Activated CD8-positive, alpha-beta memory T cell treated with anti-CD3 and anti-CD28 coated beads for 36 hours (primary cell): ENCODE results near the gene RHOT2. TPM values are rescaled to one million over a fixed set of nuclear protein-coding genes. Genes with fewer than 3 reads are reported as not detected.

Source experiments
- CTCF ChIA-PET: fragments of 350-600 bp; sonication (Branson Sonifier 250); formaldehyde crosslinking; loops from one replicate; lab custom pipeline; 2021; ENCODE audit warnings: antibody characterized with exemption; lab: Charles Lee
- POLR2A ChIA-PET: fragments of 350-600 bp; sonication (Branson Sonifier 250); formaldehyde crosslinking; loops from one replicate; lab custom pipeline; 2021; ENCODE audit warnings: antibody characterized with exemption; lab: Charles Lee
- total RNA-seq, 2 experiments: library from RNA; stranded (reverse); gene quantifications; one replicate each; pipeline ENCODE4 v1.2.3, GENCODE V29; 2021

Gene RHOT2
- total RNA-seq, 2 experiments from 2014 or later: 136 to 147 TPM

GRCh38 chr16:698911-699671, 31.2 kb downstream of the RHOT2 start:
- ChIA-PET CTCF (interaction anchor here (0.7 to 0.8 kb wide), 4 partner anchors 8 to 271 kb away, joined by 3 to 5 read pairs (median 4); no protein-coding TSS in a partner anchor), POLR2A (interaction anchor here (0.6 kb wide), 1 partner anchor 206 kb away, joined by 5 read pairs; no protein-coding TSS in a partner anchor)

GRCh38 chr16:700684-701584, 33.0 kb downstream of the RHOT2 start:
- ChIA-PET POLR2A (no interaction called here), CTCF (interaction anchor here (0.5 to 1.4 kb wide), 3 partner anchors 10 to 263 kb away, joined by 3 to 4 read pairs (median 3); no protein-coding TSS in a partner anchor)

- ChIA-PET CTCF (interaction anchor here (0.6 to 1.6 kb wide), 5 partner anchors 8 to 83 kb away, joined by 3 to 4 read pairs (median 3); partner anchors contain the start of gene WDR24), POLR2A (no interaction called here)
Observed at GRCh38 chr16:702341-702740, 34.4 kb downstream of the RHOT2 start.

GRCh38 chr16:703406-703805, 35.5 kb downstream of the RHOT2 start:
- ChIA-PET CTCF (interaction anchor here (1.2 to 1.6 kb wide), 2 partner anchors 13 to 81 kb away, joined by 3 to 4 read pairs; partner anchors contain the start of gene WDR24), POLR2A (interaction anchor here (0.6 kb wide), 1 partner anchor 53 kb away, joined by 3 read pairs; no protein-coding TSS in a partner anchor)

- ChIA-PET CTCF (interaction anchor here (0.8 kb wide), 1 partner anchor 8 kb away, joined by 3 read pairs; no protein-coding TSS in a partner anchor), POLR2A (interaction anchor here (0.6 kb wide), 1 partner anchor 53 kb away, joined by 3 read pairs; no protein-coding TSS in a partner anchor)
Observed at GRCh38 chr16:704047-704446, 36.1 kb downstream of the RHOT2 start.

GRCh38 chr16:704552-705380, 36.8 kb downstream of the RHOT2 start:
- ChIA-PET CTCF (interaction anchor here (0.8 kb wide), 1 partner anchor 7 kb away, joined by 3 read pairs; no protein-coding TSS in a partner anchor), POLR2A (no interaction called here)

- ChIA-PET CTCF (interaction anchor here (2.3 kb wide), 1 partner anchor 80 kb away, joined by 9 read pairs; no protein-coding TSS in a partner anchor), POLR2A (no interaction called here)
Observed at GRCh38 chr16:705431-706188, 37.7 kb downstream of the RHOT2 start, which contains the start of gene FBXL16. Gene FBXL16, minus strand, starts transcription at chr16:705801. Its CDS starts 8,396 bp downstream, at chr16:697405.

- ChIA-PET CTCF (interaction anchor here (2.3 kb wide), 1 partner anchor 79 kb away, joined by 9 read pairs; no protein-coding TSS in a partner anchor), POLR2A (interaction anchor here (0.7 kb wide), 1 partner anchor 9 kb away, joined by 3 read pairs; no protein-coding TSS in a partner anchor)
Observed at GRCh38 chr16:706189-707061, 38.5 kb downstream of the RHOT2 start.

GRCh38 chr16:707062-707538, 39.2 kb downstream of the RHOT2 start:
- CTCF ChIA-PET: interaction anchor here (0.5 to 2.3 kb wide), 2 partner anchors 9 to 78 kb away, joined by 3 to 9 read pairs; no protein-coding TSS in a partner anchor
- POLR2A ChIA-PET: interaction anchor here (0.7 kb wide), 1 partner anchor 9 kb away, joined by 3 read pairs; no protein-coding TSS in a partner anchor

- ChIA-PET POLR2A (no interaction called here), CTCF (no interaction called here)
Observed at GRCh38 chr16:708019-708418, 40.1 kb downstream of the RHOT2 start.

GRCh38 chr16:708959-709358, 41.0 kb downstream of the RHOT2 start:
- POLR2A ChIA-PET: no interaction called here

GRCh38 chr16:709566-710499, 41.9 kb downstream of the RHOT2 start:
- ChIA-PET POLR2A (no interaction called here), CTCF (interaction anchor here (0.8 to 3.0 kb wide), 6 partner anchors 8 to 80 kb away, joined by 3 to 19 read pairs (median 4); no protein-coding TSS in a partner anchor)

More at GRCh38 chr16:708959-709358, 41.0 kb downstream of the RHOT2 start:
- CTCF ChIA-PET: interaction anchor here (3.0 kb wide), 1 partner anchor 76 kb away, joined by 19 read pairs; no protein-coding TSS in a partner anchor

- ChIA-PET POLR2A (no interaction called here), CTCF (interaction anchor here (0.8 to 3.0 kb wide), 6 partner anchors 9 to 77 kb away, joined by 3 to 19 read pairs (median 4); no protein-coding TSS in a partner anchor)
Observed at GRCh38 chr16:710500-711075, 42.7 kb downstream of the RHOT2 start.

- ChIA-PET CTCF (interaction anchor here (0.8 to 3.0 kb wide), 6 partner anchors 9 to 76 kb away, joined by 3 to 19 read pairs (median 5); partner anchors contain the start of gene WDR24), POLR2A (no interaction called here)
Observed at GRCh38 chr16:711084-711483, 43.2 kb downstream of the RHOT2 start.
